Upper lobe of left lung (tissue), 4 donors: ENCODE results near the gene SBF2.

Source experiments
- CTCF ChIP-seq, 6 experiments: fragments of 450-650 bp in 4 of 6; fragments of 200-600 bp in 2 of 6; sonication (generic) in 2 of 6; IDR thresholded peaks; one replicate each; pipeline ENCODE4 v1.5.1; 2016 to 2019; ENCODE audit warnings: antibody characterized with exemption in 6 of 6
- POLR2A ChIP-seq, 4 donors: fragments of 450-650 bp; IDR thresholded peaks; one replicate each; pipeline ENCODE4 v1.5.1; 2016 to 2017; ENCODE audit warnings: antibody characterized with exemption in 4 of 4, mild to moderate bottlenecking in 2 of 4
- POLR2AphosphoS5 ChIP-seq, 2 donors: sonication (generic); formaldehyde crosslinking; IDR thresholded peaks; one replicate each; pipeline ENCODE4 v1.5.1; 2017; ENCODE audit warnings: antibody characterized with exemption in 2 of 2

DNA sequence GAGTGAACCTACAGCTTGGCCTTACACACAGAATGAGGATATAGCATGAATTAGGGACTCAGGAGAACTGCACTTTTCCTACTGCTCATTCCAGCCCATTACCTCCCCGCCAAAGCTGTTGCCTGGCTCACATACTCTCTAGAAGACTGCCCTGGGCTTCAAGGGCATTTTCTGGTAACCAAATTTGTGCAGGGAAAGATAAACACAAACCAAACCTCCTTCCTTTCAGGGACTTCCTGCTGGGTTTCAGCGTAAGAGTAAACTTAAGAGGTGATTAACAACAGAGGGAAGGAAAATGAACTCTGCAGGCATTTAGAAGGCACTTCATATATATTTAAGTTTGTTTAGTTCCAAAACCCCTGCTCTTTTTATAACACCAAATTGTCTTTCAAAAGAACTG is 435.2 kb downstream of the SBF2 start:
- TF ChIP-seq POLR2A (IDR thresholded peaks at IDR 0.05) (no peak), CTCF (IDR thresholded peaks at IDR 0.05) (no peak), POLR2AphosphoS5 (IDR thresholded peaks at IDR 0.05) (no peak)
